K562 (cell line): ENCODE data around the gene ADORA2A. TPM values are rescaled to one million over a fixed set of nuclear protein-coding genes. Genes with fewer than 3 reads are reported as not detected.

ENCODE experiments used
- PCBP1 ChIP-seq: fragments of 200-400 bp; formaldehyde crosslinking; IDR thresholded peaks from 2 replicates; pipeline ENCODE4 v1.6.1; 2018; ENCODE audit warnings: mild to moderate bottlenecking, low read depth, low read length; ENCODE audit not compliant: poor library complexity, severe bottlenecking
- ZBTB40 ChIP-seq, 2 experiments: fragments of 450-650 bp in 1 of 2; sonication (generic) in 1 of 2; formaldehyde crosslinking in 1 of 2; IDR thresholded peaks; 2 replicates each; pipeline versions ENCODE4 v1.7.1 to v1.9.0; 2016 to 2022; ENCODE audit warnings: inconsistent platforms in 1 of 2, mild to moderate bottlenecking in 1 of 2, missing genetic modification reagents in 1 of 2
- ZNF449 ChIP-seq: fragments of 250-450 bp; sonication (Bioruptor Pico); IDR thresholded peaks from 2 replicates; pipeline ENCODE4 v1.8.0; 2022; ENCODE audit warnings: moderate library complexity, mild to moderate bottlenecking, inconsistent platforms
- polyA plus RNA-seq, 8 experiments: library from polyadenylated mRNA; depleted of rRNA in 4 of 8; stranded (reverse) in 5 of 8; unstranded in 3 of 8; fragments of >200 nt; fragmentation: Nextera tagmentation in 2 of 8; fragmentation: Illumina TruSeq in 1 of 8; extraction: Ambion mirVana in 2 of 8; extraction: Trizol in 1 of 8; gene quantifications; 2 replicates each; pipeline versions ENCODE4 v1.2.1 to v1.2.3, GENCODE V29; 2011 to 2014; ENCODE audit warnings: inconsistent platforms in 1 of 8, missing spikeins in 1 of 8
- total RNA-seq, 7 experiments: library from RNA; depleted of rRNA in 6 of 7; stranded (reverse); fragments of >200 nt in 6 of 7; fragmentation: Illumina TruSeq in 2 of 7; extraction: Trizol in 2 of 7; gene quantifications; 2 replicates each; pipeline versions ENCODE4 v1.2.1 to v1.2.3, GENCODE V29; 2011 to 2021; ENCODE audit warnings: low replicate concordance in 1 of 7

The ADORA2A gene
- total and polyA plus RNA-seq, 9 of the 15 experiments (the other 6 are each of a cell fraction or from before 2014, with no cell fraction given): 0.15 to 2.1 (median 0.66) TPM; not detected in 2

- TF ChIP-seq ZBTB40 (IDR thresholded peaks at IDR 0.05): no peak
- TF ChIP-seq ZBTB40 (CRISPR knock-in tag; IDR thresholded peaks at IDR 0.05): no peak
- no peak for TF ChIP-seq PCBP1
- no peak for TF ChIP-seq ZNF449
Measured at GRCh38 chr22:24430431-24431308, 3.3 kb downstream of the ADORA2A start (continued).
